ENCODE data around the gene TRPC4.

TRPC4 gene

DNA sequence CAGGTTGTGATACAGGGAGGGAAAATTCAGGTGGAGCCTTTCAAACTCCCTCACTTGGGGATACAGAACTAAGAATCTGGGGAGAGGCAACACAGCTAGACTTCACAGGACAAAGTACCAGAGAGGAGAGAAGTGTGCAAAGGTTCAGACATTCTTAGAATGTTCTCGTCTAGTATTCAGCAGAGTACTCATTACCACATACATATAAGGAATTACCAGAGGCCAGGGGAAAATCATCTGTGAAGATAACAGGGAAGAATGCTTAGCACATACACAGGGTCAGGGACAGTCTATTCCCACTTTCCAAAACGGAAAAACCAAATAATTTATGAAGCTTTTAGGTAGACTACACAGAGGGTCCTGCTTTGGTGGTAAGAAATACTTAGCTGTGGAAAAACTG, 58.1 kb downstream of the TRPC4 start:
- no peak for FAIRE-seq

DNA sequence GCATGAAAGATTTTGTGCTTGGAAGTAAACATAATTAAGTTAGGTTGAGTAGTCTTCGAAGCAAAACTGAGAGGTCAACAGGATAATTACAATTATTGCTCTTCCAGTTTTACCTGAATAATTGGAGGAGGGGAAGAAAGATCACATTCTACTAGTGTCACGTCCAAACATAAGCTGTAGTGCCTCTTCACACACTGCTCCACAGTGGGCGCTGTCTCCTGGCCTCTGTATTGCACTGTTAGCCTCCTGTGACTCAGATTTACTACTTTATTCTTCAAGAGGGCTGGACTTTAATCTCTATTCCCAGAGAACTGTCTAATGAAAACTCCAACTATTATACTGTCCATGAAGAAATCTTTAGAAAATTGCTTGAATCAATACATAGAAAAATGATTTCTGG, 62.9 kb downstream of the TRPC4 start:
- no peak for FAIRE-seq

DNA sequence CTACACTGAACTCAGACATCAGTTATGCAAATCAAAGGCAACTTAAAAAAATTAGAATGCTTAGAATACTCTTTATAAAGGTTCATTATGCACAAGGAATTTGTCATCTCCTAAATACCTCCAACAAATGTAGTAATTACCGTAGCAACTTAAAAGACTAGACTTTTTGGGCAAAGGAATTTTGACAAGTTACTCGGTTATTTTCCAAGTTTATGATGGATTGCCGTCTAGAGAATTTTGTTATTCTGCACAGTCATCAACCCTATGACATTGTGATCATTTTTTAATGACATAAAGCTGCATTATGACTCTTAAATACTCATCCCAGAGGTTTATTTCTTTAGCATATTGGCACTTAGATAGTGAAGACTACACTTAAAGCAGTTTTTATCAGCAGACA, 71.9 kb downstream of the TRPC4 start:
- FAIRE-seq = no peak

DNA sequence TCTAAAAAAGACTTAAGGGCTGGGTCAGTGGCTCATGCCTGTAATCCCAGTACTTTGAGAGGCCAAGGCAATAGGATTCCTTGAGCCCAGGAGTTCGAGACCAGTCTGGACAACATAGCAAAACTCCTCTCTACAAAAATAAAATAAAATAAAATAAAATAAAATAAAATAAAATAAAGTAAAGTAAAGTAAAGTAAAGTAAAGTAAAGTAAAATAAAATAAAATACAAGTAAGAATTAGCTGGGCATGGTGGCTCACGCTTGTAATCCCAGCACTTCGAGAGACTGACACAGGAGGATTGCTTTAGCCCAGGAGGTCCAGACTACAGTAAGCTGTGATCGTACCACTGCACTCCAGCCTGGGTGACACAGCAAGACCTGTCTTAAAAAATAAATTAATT, 72.8 kb downstream of the TRPC4 start:
- FAIRE-seq = peak; percentile 61

DNA sequence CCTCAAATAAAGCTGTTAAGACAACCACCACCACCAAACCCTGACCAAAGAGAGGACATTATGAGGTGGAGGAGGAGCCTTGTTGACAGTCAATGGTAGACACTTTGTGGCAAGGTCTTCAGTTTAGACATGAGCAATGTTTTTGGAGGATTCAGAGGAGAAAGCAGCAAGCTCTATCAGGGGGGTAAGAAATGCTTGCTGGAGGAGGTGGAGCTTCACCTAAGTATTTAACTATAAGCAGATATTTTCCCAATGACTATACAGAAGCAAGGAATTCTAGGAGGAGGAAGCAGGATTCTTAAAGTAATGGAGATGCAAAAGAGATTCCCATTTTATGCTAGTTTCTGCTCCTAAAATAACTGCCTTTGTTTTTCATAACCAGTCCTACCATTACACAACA, 74.2 kb downstream of the TRPC4 start:
- FAIRE-seq = no peak

DNA sequence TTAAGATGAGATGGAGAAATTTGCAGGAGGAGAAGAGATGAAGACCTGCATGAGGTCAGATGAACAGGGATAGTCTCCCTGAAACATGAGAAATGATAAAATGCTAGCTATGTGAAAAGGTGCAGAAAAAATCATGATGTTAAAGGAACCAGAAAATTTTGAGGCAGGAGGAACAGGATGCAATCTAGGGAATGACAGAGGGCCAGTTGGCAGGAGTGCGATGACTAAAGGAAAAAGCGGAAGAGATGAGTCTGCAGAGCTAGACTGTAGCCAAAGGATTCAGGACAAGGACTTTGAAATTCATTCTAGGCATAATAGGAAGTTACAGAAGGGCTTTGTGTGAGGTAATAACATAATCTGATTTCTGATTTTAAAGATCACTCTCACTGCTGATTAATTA, 77.9 kb downstream of the TRPC4 start:
- no peak for FAIRE-seq

DNA sequence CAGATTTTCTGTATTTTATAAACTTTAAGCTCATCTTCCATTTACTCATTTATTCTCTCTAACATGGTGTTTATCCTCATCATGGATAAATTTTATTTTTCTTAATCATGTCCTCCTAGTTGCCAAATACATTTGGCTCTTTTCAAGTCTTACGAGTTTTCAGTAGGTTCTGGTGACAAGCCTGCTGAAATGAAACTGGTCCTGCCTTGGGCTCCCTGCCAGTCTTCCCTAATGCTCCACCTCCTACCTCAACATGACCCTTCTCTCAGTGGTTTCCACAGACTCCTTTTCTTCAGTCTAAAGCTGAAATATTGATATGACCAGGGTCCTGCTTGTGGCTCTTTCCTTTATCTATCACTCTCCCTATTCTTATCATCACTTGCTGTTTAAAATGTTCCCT, 81.2 kb downstream of the TRPC4 start:
- FAIRE-seq = no peak

DNA sequence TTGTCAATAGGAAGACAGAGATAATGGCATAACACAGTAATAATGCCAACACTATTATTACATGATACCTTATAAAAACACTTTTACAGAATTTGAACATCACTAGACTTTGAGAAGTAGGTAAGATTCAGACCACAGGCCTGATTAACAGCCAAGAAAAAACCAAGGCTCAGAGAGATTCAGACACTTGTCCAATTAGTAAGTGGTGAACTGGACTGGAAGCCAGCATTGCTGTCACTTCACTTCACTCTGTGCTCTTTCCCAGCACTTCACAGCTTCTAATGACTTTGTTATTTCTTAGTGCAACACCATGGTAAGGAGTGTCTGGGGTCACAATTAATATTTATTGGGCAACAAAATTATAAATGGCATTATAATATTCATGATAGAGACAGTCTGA, 91.9 kb downstream of the TRPC4 start:
- FAIRE-seq = no peak

DNA sequence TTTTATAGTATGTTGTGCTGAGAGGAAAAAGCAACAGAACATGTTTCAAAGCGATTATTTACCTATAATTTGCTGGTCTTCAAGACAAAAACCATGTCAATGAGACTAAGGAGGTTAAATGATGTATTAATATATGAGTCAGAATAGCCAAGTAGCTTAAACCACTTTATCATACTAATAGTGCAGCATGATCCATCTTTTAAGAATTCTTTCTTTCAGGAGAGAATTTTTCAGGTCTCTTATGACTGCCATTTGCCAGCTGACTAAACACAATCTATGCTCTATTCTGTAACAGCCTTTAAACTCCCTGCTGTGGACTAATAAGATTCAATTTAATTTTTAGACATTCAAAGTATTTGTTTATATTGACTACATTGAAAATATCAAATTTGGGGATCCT, 93.7 kb downstream of the TRPC4 start:
- FAIRE-seq = no peak

DNA sequence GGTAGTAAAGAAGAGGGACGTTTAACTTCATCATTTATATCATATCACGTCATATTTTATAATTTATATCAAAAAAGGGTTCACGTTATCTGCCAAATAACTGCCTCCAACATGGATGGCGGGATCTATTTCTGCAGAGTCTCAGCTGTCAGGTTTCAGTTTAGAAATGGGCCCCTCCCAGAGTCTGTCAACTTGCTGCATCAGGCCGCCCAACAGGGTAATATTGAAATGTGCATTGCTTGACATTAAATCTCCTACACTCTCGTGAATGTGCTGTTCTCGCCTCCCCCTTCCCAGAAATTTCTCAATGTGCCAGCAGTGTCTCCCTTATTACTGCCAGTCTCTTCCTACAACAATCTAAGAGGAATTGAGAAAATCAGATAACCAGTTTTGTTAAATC, 96.9 kb downstream of the TRPC4 start:
- FAIRE-seq = no peak

DNA sequence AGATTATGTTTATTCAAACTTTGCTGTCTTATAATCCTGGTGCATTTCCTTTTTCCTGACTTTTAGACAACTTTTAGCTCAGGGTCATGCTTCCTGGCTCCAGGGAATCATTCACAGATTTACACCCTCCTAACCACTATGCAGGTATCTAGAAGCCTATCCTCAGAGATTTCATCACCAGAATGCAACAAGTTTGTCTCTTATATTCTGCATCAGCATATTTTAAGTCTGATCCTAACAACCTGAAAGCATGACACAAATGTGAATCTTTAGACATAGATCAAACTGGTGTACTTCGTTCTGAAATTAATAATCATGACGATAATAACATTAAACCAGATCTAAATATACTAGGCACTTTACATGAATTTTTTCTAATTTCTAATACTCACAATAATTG, 100.0 kb downstream of the TRPC4 start:
- FAIRE-seq = no peak

DNA sequence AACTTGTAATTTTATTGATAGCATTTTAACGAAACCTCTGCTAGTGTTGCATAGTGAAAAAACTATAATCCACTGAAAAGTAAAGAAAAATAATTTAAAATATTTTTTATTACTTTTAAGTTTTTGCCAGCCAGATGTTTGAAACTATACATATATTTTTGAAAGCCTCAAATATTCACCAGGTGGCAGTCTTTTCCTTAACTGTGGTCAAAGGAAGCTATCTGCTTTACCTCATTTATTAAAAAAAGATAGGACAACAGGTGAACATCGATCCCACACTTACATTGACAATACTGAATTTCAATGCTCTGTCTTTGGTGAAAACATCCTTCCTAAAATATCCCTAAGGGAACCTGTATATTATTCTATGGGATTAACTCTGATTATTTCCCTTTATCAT, 100.5 kb downstream of the TRPC4 start:
- peak; percentile 51 for FAIRE-seq

DNA sequence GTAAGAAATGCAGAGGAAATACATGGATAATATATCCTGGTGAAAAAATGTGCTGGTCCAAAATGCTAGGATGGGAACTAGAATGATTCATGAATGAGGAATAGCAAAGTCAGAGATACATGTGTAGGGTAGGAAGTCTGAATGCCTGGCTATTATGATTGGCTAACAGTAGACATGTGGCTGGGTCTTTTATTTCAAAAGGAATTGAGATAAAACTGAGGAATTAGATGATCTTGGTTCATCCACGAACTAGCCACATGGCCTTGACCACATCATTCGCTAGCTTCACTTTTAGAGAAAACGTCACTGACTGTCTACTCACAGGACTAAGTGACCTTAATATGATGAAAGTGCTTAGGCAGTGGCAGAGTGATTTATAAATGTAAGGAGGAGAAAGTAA, 103.1 kb downstream of the TRPC4 start:
- no peak for FAIRE-seq

DNA sequence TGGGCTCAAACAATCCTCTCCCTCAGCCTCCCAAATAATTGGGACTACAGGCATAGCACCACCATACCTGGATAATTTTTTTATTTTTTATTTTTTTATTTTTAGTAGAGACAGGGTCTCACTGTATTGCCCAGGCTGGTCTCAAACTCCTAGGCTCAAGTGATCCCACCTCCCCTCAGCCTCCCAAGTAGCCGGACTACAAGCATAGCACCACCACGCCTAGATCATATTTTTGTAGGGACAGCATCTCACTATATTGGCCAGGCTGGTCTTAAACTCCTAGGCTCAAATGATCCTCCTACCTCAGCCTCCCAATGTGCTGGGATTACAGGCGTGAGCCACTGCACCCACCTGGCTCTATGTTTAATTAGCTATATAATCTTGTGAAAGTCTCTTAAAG, 114.2 kb downstream of the TRPC4 start:
- FAIRE-seq = no peak

DNA sequence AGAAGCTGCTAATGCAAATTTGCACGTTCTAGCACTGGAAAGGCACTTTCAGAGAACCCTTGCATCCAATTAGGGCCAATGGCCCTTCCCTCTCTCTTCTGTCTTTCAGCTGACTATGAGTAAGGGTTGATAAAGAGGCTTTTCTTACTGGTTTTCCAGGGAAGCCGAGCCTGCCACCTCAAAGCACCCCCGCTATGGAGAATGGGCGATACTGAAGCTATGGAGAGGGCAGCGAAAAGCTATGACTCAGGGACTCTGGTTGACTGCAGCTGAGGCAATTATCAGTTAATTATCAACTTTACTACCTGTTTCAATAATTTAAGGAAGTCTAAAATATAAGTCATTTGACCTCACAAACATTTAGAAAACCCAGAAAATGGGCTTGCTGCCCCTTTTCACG, 115.8 kb downstream of the TRPC4 start:
- no peak for FAIRE-seq

DNA sequence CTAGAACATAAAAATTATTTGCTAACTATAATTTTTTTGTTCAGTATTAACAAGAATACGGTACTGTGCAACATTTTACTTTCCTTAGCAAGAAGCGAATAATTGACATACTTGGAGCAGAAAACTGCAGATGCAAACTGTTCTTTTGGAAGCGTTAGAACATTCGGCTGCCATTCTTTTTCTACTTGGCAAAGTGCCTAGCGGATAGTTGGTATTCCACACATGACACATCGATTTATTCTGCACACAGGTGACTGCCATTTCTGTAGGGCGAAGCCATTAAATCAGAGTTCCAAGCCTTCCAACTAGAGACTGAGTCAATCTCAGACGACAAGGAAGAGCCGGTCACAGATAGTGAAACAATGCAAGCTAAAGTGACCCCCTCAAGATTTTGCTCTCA, 117.4 kb downstream of the TRPC4 start:
- FAIRE-seq = no peak

DNA sequence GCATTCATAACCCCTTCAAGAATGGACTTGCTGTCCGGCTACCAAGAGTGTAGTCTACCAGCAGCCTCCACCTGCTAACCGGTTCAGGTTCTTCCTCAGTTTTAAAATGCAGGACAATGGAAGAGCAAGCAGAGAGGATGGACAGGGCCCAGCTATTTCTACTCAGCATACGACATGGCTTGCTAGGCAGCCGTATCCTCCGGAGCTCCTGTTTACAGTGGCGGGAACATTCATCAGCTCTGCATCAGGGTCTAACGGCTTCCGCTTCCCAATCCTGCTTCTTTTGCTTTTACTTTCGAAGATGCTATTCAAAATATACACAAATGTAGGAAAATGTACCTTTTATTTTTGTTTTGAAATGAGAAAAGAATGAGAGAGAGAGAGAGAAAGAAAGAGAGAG, 118.5 kb downstream of the TRPC4 start:
- no peak for FAIRE-seq

DNA sequence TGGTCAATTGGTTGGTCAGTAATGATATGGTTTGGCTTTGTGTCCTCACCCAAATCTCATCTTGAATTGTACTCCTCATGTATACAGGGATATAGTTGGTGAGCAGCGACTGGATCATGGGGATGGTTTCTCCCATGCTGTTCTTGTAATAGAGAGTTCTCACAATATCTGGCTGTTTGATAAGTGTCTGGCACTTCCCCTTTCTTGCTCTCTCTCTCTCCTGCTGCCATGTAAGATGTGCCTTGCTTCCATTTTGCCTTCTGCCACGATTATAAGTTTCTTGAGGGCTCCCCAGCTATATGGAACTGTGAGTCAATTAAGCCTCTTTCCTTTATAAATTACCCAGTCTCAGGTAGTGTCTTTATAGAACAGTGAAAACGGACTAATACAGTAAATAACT, 120.7 kb downstream of the TRPC4 start:
- no peak for FAIRE-seq

DNA sequence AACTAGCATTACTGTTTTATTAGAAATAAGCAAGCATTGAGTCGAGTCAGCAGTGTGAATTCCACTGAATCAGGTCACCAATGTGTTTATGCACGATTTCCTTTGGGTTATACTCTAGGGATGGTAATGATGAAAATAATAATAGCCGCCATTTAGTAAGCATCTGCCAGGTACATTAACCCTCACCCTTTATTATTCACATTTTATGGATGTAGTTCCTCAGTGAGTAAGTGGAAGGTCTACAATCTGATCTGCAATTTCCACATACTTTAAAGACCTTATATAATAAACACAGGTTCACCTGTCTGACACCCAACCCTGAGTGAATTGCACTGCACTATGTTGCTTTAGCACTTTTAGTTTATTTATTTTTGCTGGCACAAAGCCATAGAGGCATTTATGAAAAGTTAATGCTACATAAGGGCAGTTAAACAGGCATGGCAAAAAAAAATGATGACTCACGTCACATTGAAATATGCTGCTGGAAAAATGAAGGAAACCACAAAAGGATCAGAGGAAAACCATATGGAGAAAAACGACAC, 122.4 kb downstream of the TRPC4 start:
- no peak for FAIRE-seq

DNA sequence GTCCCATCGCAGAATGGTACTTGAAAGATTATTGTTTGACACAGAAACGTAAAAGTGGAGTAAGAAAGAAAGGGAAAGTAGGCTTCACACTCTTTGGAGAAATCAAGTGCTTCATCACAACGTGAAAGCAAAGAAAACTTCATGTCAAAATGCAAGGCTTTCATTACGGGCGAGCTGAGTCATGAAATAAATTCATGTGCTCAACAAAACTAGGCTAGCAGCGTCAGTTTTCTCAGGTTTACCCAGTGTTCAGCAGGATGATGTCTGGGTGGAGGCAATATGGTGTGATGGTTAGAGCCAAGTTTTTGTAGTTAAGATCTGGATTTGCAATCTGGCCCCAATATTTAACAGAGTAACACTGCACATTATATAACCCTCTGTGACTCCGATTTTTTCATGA, 128.0 kb downstream of the TRPC4 start:
- FAIRE-seq = no peak

DNA sequence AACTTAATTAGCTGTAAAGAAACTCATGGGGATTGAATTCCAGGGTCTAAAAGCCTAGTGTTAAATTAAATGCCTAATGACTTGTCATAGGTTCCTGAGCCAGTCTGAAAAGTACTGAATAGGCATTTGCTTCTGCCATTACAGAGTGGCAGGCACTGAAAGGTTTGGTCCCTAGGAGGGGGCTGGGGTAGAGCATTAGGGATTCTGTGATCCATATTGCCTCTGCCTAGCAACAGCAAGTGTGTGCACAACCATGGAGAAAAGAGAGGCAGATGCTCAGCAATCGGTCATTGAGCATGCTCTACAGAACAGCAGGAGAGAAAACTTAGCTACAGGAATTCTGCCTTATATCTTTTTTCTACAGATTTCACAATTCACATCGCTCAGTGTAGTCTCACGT, 133.5 kb downstream of the TRPC4 start:
- FAIRE-seq = no peak

DNA sequence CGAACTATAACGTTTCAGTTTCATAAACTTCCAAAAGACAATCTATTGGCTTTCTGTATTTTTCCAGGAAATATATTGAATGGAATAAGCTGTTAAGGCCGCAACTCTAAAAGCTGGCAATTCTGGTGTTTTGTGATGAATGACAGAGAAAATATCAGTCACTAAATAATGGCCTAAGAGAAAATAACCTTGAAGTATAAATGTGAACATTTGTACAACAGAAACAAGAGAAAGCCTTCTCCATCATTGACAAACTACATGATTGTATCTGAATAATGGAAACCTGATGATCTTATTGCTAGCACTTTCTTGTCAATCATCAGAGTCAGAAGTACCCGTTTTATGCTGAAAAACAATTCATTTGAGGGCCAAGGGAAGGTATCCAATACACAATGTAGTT, 134.3 kb downstream of the TRPC4 start:
- FAIRE-seq = no peak

DNA sequence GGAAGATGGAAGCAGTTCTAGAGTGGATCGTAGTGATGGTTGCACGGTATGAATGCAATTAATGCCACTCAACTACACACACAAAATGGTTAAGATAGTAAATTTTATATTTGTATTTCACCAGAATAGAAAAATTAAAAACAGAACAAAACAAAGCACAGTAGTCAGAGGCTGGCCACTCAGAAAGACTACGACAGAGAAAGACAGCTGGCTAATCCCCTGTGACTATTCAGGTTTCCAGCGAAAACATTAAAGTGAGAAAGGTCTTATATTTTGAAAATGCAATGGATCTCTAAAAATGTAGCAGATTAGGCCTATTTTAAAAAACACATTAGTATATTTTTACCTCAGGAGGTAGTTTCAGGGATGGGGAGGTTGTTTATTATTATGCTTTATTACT, 139.7 kb downstream of the TRPC4 start:
- no peak for FAIRE-seq

DNA sequence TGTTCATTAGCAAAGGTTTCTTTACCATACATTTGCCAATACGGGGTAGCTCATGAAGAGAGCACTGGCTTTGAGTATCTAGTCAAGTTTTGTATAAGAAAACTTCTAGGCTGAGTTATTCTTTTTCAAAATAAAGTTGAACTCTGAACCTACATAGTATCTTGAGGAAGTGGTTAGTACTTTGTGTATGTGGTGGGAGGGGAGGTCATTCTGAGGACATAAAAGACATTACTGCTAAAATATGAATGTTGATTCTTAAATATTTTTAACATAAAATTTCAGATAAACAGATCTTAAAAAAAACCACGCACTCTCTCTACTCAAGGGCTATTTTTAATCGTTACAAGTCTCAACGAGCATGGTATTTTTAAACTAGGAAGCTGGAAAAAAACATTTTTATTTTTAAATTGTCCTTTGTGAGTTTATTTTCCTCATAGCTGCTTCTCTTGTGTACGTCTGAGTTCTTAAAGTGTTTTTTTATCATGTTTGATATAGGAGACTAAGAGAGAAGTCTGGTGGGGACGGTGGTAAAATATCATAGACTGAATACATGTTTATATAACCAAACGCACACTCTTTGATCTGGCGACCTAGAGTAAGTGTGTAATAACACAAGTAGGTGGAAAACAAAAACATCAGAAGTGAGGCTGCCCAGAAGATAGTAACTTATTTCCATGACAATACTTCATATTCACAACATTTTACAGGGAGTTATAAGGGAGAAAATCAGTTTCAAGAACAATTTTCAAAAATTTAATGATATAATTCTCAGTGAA, 153.0 kb downstream of the TRPC4 start:
- peak; percentile 87 for FAIRE-seq

DNA sequence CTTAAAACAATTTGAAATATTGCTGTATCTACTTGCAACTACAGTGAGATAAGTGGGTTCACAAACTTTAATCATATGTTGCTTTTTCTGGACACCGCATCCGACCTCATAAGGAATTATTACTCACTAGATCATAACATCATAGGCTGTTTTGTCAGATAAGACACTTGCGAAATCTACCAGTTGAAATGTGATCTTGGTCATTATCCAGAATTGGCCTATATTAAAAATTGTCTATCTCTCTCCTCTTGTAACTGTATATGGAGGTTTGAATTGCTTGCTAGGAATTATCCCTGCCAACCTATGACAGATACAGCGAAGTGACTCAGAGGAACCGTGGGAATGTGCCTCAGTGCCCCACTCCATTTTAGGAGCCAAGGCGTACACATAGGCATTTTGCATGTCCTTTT, 154.0 kb downstream of the TRPC4 start:
- FAIRE-seq = no peak

Measured in endometrium (tissue), 2 donors.